ENCODE results near the gene TMEM165. TPM values are rescaled to one million over a fixed set of nuclear protein-coding genes. Genes with fewer than 3 reads are reported as not detected.

TMEM165 gene
- polyA plus RNA-seq, 3 donors: 77.4 to 96.4 (median 92.8) TPM

DNA sequence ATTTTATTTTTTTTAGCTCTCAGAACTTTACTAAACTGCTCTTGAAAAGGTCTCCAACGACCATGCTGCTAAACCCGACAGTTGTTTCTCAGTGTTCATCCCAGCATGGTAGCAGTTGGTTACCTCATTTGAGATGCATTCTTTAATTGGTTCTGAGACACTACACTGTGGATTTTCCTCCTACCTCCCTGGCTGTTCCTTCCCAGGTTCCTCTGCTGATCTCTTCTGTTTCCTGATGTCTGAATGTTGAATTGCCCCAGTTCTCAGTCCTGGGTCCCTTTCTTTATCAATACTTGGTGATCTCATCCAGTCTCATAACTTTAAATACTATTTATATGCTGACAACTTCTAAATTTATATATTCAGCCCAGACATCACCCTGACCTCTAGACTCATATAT lies 19.1 kb upstream of the TMEM165 start:
- Mint-ChIP-seq H3K4me1 (no peaks in the 10 kb centered on the region), H3K9me3 (peaks cover 0 to 4% (median 0%) of the 10 kb centered on the region in 7 donors), H3K27ac (peak overlapping the region in 1 of 7 donors; percentile 28), H3K27me3 (ENCODE audit: low read depth in 3 of 3) (peaks cover 0 to 2% (median 0%) of the 10 kb centered on the region in 3 donors), H3K36me3 (peaks cover 0 to 4% of the 10 kb centered on the region in 2 donors), H3K4me3 (no peak overlapping the region)
- Histone ChIP-seq H3K9ac (ENCODE audit: insufficient read depth, low read length, poor library complexity, severe bottlenecking) (no peak overlapping the region), H3K4me2 (replicated peaks; ENCODE audit: extremely low read depth, low read length, poor library complexity, severe bottlenecking) (no peak overlapping the region), H3K9me3 (replicated peaks in 1 of 2; ENCODE audit: control insufficient read depth in 1 of 2, insufficient read depth in 1 of 2, low read length in 2 of 2) (no peaks in the 10 kb centered on the region), H3K4me3 (replicated peaks in 1 of 3; ENCODE audit: low read depth in 2 of 3, low read length in 3 of 3) (no peak overlapping the region), H3K4me1 (ENCODE audit: control insufficient read depth in 1 of 2, insufficient read depth in 2 of 2, low read length in 2 of 2) (no peaks in the 10 kb centered on the region), H3K27ac (ENCODE audit: low read depth in 1 of 2, low read length in 2 of 2) (no peak overlapping the region), H3K79me2 (ENCODE audit: insufficient read depth, low read length) (no peaks in the 10 kb centered on the region), H3K36me3 (replicated peaks in 1 of 2; ENCODE audit: control insufficient read depth in 1 of 2, insufficient read depth in 2 of 2, low read length in 2 of 2) (no peaks in the 10 kb centered on the region), H4K20me1 (ENCODE audit: insufficient read depth, low read length) (no peaks in the 10 kb centered on the region), H3K27me3 (ENCODE audit: control insufficient read depth in 2 of 2, insufficient read depth in 2 of 2, low read length in 2 of 2) (no peaks in the 10 kb centered on the region), H2AFZ (ENCODE audit: insufficient read depth, low read depth, low read length, poor library complexity, severe bottlenecking) (no peak overlapping the region)
- intact Hi-C loops (cut with micrococcal nuclease): no loop called here
- WGBS (ENCODE audit: insufficient coverage): 100% methylated on average over 1 of the region's 2 CpGs
- TF ChIP-seq, protein P1, sequence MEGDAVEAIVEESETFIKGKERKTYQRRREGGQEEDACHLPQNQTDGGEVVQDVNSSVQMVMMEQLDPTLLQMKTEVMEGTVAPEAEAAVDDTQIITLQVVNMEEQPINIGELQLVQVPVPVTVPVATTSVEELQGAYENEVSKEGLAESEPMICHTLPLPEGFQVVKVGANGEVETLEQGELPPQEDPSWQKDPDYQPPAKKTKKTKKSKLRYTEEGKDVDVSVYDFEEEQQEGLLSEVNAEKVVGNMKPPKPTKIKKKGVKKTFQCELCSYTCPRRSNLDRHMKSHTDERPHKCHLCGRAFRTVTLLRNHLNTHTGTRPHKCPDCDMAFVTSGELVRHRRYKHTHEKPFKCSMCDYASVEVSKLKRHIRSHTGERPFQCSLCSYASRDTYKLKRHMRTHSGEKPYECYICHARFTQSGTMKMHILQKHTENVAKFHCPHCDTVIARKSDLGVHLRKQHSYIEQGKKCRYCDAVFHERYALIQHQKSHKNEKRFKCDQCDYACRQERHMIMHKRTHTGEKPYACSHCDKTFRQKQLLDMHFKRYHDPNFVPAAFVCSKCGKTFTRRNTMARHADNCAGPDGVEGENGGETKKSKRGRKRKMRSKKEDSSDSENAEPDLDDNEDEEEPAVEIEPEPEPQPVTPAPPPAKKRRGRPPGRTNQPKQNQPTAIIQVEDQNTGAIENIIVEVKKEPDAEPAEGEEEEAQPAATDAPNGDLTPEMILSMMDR (IDR thresholded peaks at IDR 0.05): no peak
- DNase-seq: no peak

- peak overlapping the region in 1 of 7 donors; percentile 30 for H3K27ac Mint-ChIP-seq
- H3K4me3 Mint-ChIP-seq: no peak overlapping the region
- Histone ChIP-seq H2AFZ (ENCODE audit: insufficient read depth, low read depth, low read length, poor library complexity, severe bottlenecking) (no peak overlapping the region), H3K27ac (ENCODE audit: low read depth in 1 of 2, low read length in 2 of 2) (no peak overlapping the region), H3K4me3 (replicated peaks in 1 of 3; ENCODE audit: low read depth in 2 of 3, low read length in 3 of 3) (no peak overlapping the region), H4K20me1 (ENCODE audit: insufficient read depth, low read length) (no peaks in the 10 kb centered on the region), H3K9ac (ENCODE audit: insufficient read depth, low read length, poor library complexity, severe bottlenecking) (no peak overlapping the region), H3K9me3 (replicated peaks in 1 of 2; ENCODE audit: control insufficient read depth in 1 of 2, insufficient read depth in 1 of 2, low read length in 2 of 2) (no peaks in the 10 kb centered on the region), H3K36me3 (replicated peaks in 1 of 2; ENCODE audit: control insufficient read depth in 1 of 2, insufficient read depth in 2 of 2, low read length in 2 of 2) (no peaks in the 10 kb centered on the region), H3K79me2 (ENCODE audit: insufficient read depth, low read length) (no peaks in the 10 kb centered on the region), H3K4me1 (ENCODE audit: control insufficient read depth in 1 of 2, insufficient read depth in 2 of 2, low read length in 2 of 2) (no peaks in the 10 kb centered on the region), H3K4me2 (replicated peaks; ENCODE audit: extremely low read depth, low read length, poor library complexity, severe bottlenecking) (no peak overlapping the region), H3K27me3 (ENCODE audit: control insufficient read depth in 2 of 2, insufficient read depth in 2 of 2, low read length in 2 of 2) (no peaks in the 10 kb centered on the region)
- TF ChIP-seq, protein P1 (IDR thresholded peaks at IDR 0.05): no peak
- no peak for DNase-seq
- peaks cover 0 to 2% (median 0%) of the 10 kb centered on the region in 3 donors for H3K27me3 Mint-ChIP-seq (ENCODE audit: low read depth in 3 of 3)
- H3K9me3 Mint-ChIP-seq: peaks cover 0 to 4% (median 0%) of the 10 kb centered on the region in 7 donors
- H3K4me1 Mint-ChIP-seq: peaks cover 2% of the 10 kb centered on the region
- WGBS (ENCODE audit: insufficient coverage): 92% methylated on average over 4 of the region's 13 CpGs
- H3K36me3 Mint-ChIP-seq: peaks cover 0 to 4% of the 10 kb centered on the region in 2 donors
- intact Hi-C loops (cut with micrococcal nuclease): no loop called here
Measured at GRCh38 chr4:55378617-55379467, 16.9 kb upstream of the TMEM165 start.
